GM12872 (cell line): ENCODE results near the gene BCO1.

Source experiments
- TF ChIP-seq, protein P1 (sequence below): IDR thresholded peaks from 3 replicates; pipeline ENCODE4 v1.5.1; 2011; ENCODE audit warnings: low read depth, mild to moderate bottlenecking, low read length, moderate library complexity; ENCODE audit not compliant: insufficient read depth

BCO1 gene

GRCh38 chr16:81237942-81238295 lies 570 bp upstream of the BCO1 start:
- TF ChIP-seq, protein P1, sequence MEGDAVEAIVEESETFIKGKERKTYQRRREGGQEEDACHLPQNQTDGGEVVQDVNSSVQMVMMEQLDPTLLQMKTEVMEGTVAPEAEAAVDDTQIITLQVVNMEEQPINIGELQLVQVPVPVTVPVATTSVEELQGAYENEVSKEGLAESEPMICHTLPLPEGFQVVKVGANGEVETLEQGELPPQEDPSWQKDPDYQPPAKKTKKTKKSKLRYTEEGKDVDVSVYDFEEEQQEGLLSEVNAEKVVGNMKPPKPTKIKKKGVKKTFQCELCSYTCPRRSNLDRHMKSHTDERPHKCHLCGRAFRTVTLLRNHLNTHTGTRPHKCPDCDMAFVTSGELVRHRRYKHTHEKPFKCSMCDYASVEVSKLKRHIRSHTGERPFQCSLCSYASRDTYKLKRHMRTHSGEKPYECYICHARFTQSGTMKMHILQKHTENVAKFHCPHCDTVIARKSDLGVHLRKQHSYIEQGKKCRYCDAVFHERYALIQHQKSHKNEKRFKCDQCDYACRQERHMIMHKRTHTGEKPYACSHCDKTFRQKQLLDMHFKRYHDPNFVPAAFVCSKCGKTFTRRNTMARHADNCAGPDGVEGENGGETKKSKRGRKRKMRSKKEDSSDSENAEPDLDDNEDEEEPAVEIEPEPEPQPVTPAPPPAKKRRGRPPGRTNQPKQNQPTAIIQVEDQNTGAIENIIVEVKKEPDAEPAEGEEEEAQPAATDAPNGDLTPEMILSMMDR = no peak

DNA sequence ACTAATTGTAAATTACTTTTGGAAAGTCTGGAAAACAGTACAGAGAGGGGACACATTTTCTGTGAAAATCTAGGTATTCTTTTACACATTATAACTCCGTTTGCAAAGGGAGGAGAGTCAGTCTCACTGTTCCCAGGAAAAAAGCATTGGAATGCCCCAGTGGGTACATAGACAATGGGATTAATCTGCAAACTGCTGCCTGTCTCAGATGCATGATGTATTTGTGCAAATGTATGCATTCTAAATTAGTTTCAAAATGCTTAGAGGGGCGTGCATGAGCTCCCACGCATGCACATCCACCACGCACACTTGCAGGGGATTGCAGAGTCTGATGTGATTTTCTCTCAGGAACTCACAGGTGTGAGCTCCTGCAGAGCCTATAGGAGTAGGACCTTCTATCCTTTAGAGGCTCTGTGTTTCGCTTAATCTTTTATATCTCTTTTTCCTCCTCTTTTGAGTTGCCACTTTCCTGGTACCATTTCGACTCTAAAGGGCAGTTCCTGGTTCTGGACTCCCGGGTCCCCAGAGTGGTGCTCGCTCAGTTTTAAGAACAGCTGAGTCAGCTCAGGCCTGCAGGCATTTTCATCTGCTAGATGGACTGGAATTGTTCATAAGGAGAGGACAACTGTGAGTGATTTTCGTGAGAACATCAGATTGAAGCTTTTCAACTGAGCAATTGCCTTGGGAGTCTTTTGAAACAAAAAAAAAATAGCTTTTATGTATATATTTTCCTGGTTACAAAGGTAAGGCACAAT lies 1.1 kb downstream of the BCO1 start:
- TF ChIP-seq, protein P1 = no peak

GRCh38 chr16:81241706-81242105 lies 3.2 kb downstream of the BCO1 start:
- TF ChIP-seq, protein P1 = no peak

DNA sequence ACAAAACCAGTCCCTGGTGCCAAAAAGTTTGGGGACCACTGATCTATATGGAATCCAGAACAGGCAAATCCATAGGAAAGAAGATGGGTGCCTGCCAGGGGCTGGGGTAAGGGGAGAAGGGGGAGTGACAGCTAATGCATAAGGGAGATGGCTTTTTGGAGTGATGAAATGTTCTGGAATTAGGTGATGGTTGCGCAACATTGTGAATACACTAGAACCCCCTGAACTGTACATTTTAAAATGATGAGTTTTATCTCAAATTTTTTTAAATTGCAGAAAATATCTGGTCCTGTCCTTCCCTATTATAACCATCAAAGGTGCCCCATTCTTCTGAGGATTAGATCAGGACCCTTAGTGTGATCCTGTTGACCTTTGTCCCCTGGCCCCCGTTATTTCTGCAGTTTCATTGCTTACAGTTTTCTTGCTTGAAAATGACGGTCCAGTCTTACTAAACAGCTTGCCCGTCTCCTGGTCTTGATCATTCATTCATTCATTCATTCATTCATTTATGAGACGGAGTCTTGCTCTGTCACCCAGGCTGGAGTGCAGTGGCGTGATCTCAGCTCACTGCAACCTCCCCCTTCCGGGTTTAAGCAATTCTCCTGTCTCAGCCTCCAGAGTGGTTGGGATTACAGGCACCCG lies 4.6 kb downstream of the BCO1 start:
- TF ChIP-seq, protein P1 = no peak

DNA sequence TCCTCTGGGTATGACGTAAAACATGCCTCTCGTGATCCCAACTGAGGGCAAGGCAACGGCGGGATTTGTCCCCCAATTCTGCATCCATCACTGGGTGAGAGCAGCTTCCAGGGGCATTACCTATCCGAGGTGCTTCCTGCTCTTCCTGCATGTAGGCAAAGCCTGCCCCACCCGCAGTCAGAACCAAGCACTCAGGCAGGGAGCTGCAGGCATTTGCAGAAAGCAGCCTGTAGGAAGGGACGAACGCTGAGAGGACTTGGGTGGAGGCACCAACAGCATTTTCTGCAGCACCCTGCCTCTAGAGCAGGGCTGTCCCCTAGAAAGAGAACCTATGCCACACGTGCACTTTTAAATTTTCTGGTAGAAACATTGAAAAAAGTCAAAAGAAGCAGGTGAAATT lies 5.5 kb downstream of the BCO1 start:
- TF ChIP-seq, protein P1 = no peak

GRCh38 chr16:81251871-81252270 lies 13.4 kb downstream of the BCO1 start:
- TF ChIP-seq, protein P1 = no peak

- TF ChIP-seq, protein P1 = no peak
Measured at GRCh38 chr16:81253141-81253540, 14.7 kb downstream of the BCO1 start.
